ENCODE data around the gene CCM2. TPM values are rescaled to one million over a fixed set of nuclear protein-coding genes. Genes with fewer than 3 reads are reported as not detected.
A peak's percentile ranks its signal among the peaks of the same experiment; 100 is the strongest.

CCM2 gene
- total and polyA plus RNA-seq, 2 of the 8 experiments (the other 6 are each of a cell fraction or from before 2014, with no cell fraction given) = 31.6 to 41.2 TPM

GRCh38 chr7:45117582-45117981, 117.6 kb downstream of the CCM2 start:
- H2BK12ac ChIP-seq (ENCODE audit: low read depth, low read length) = peak overlapping the region; percentile 43; the same call in 1 of the 2 replicates
- H4K20me1 ChIP-seq (replicated peaks in 1 of 2; ENCODE audit: control insufficient read depth in 1 of 2, insufficient read depth in 2 of 2, low read length in 2 of 2) = no peaks in the 10 kb centered on the region
- 72% methylated on average over 4 of the region's 4 CpGs; no CpG with 5 or more reads in 1 of the 2 experiments for WGBS, 2 experiments (ENCODE audit: extremely low coverage in 1 of 2, insufficient coverage in 1 of 2, insufficient read length in 1 of 2, insufficient replicate concordance in 2 of 2, low coverage in 1 of 2, low lambda C conversion rate in 2 of 2, missing lambda C conversion rate in 1 of 2)
- no peak overlapping the region for H2BK20ac ChIP-seq (ENCODE audit: low read length)
- no peak overlapping the region for H3K14ac ChIP-seq (ENCODE audit: insufficient read length)
- H3K79me2 ChIP-seq (ENCODE audit: control insufficient read depth in 1 of 2, insufficient read depth in 2 of 2, low read length in 2 of 2) = no peaks in the 10 kb centered on the region
- H2BK120ac ChIP-seq (replicated peaks; ENCODE audit: low read depth, low read length) = no peak overlapping the region
- no peaks in the 10 kb centered on the region for H3K23me2 ChIP-seq (ENCODE audit: low read depth, low read length)
- no peak overlapping the region for H3K4me3 ChIP-seq (ENCODE audit: extremely low read depth in 1 of 4, insufficient read depth in 2 of 4, low read depth in 3 of 4, low read length in 4 of 4)
- no peak overlapping the region for H2AK5ac ChIP-seq (ENCODE audit: low read depth, low read length)
- H3K27ac ChIP-seq (ENCODE audit: low read depth, low read length) = no peak overlapping the region
- no peak overlapping the region for H2BK5ac ChIP-seq (ENCODE audit: low read depth, low read length)
- DNase-seq (ENCODE audit: low read depth in 1 of 2, low spot score in 2 of 2) = no peak
- no peak overlapping the region for H3K9ac ChIP-seq (replicated peaks in 1 of 4; ENCODE audit: extremely low read depth in 1 of 4, low read depth in 3 of 4, low read length in 3 of 4)
- no peak overlapping the region for H3K56ac ChIP-seq (replicated peaks; ENCODE audit: insufficient read length, low read depth, low read length)
- no peak overlapping the region for H3K4me2 ChIP-seq (ENCODE audit: insufficient read depth in 1 of 2, low read depth in 2 of 2, low read length in 2 of 2)
- CTCF ChIA-PET (ENCODE audit: partially characterized antibody) = interaction anchor here (1.6 to 4.2 kb wide), 2 partner anchors 18 to 144 kb away, joined by 4 to 21 read pairs; no protein-coding TSS in a partner anchor
- H2BK15ac ChIP-seq (ENCODE audit: low read length) = no peak overlapping the region
- H2AFZ ChIP-seq (ENCODE audit: low read length) = no peak overlapping the region
- H4K91ac ChIP-seq (replicated peaks; ENCODE audit: insufficient read length, low read length) = no peak overlapping the region
- no peaks in the 10 kb centered on the region for H3K9me3 ChIP-seq (ENCODE audit: insufficient read depth in 2 of 2, low read depth in 1 of 2, low read length in 1 of 2)
- no peak overlapping the region for H3K23ac ChIP-seq (ENCODE audit: insufficient read length)
- no peaks in the 10 kb centered on the region for H3K36me3 ChIP-seq (ENCODE audit: control insufficient read depth in 2 of 4, insufficient read depth in 4 of 4, low read length in 3 of 4)
- H4K8ac ChIP-seq (ENCODE audit: extremely low read depth, insufficient read depth, low read length) = no peak overlapping the region
- no peak overlapping the region for H3K4ac ChIP-seq (replicated peaks; ENCODE audit: insufficient read length, low read depth, low read length)
- peaks cover 0 to 4% (median 1%) of the 10 kb centered on the region in 4 experiments; a peak in 1 of 7 replicates for H3K27me3 ChIP-seq (replicated peaks in 1 of 4; ENCODE audit: control insufficient read depth in 3 of 4, extremely low read depth in 1 of 4, insufficient read depth in 3 of 4, low read length in 3 of 4)
- H3K18ac ChIP-seq (ENCODE audit: extremely low read depth, low read length) = no peak overlapping the region
- no peaks in the 10 kb centered on the region for H3K79me1 ChIP-seq (ENCODE audit: low read depth, low read length)
- POLR2A ChIA-PET (ENCODE audit: partially characterized antibody) = interaction anchor here (1.3 kb wide), 1 partner anchor 132 kb away, joined by 4 read pairs; no protein-coding TSS in a partner anchor
- no peak for FAIRE-seq
- H3K4me1 ChIP-seq (replicated peaks in 1 of 4; ENCODE audit: control insufficient read depth in 3 of 4, insufficient read depth in 4 of 4, low read length in 3 of 4) = no peaks in the 10 kb centered on the region
- no peak overlapping the region for H4K5ac ChIP-seq (ENCODE audit: insufficient read length, low read depth, low read length)
- TF ChIP-seq YY1 (IDR thresholded peaks at IDR 0.05; ENCODE audit: low read depth, low read length) = no peak
- no peak for TF ChIP-seq KDM5A (IDR thresholded peaks at IDR 0.05; ENCODE audit: low read length)
- TF ChIP-seq BCL11A (IDR thresholded peaks at IDR 0.05; ENCODE audit: low read depth in 2 of 2, low read length in 2 of 2) = no peak
- no peak for TF ChIP-seq PHF8 (conservative IDR thresholded peaks at IDR 0.05; ENCODE audit: low read depth, low read length)
- no peak for TF ChIP-seq ATF3 (IDR thresholded peaks at IDR 0.05; ENCODE audit: insufficient read depth, low read depth, low read length)

All from H1 (cell line).